ENCODE results near the gene MEGF9.

Gene MEGF9

DNA sequence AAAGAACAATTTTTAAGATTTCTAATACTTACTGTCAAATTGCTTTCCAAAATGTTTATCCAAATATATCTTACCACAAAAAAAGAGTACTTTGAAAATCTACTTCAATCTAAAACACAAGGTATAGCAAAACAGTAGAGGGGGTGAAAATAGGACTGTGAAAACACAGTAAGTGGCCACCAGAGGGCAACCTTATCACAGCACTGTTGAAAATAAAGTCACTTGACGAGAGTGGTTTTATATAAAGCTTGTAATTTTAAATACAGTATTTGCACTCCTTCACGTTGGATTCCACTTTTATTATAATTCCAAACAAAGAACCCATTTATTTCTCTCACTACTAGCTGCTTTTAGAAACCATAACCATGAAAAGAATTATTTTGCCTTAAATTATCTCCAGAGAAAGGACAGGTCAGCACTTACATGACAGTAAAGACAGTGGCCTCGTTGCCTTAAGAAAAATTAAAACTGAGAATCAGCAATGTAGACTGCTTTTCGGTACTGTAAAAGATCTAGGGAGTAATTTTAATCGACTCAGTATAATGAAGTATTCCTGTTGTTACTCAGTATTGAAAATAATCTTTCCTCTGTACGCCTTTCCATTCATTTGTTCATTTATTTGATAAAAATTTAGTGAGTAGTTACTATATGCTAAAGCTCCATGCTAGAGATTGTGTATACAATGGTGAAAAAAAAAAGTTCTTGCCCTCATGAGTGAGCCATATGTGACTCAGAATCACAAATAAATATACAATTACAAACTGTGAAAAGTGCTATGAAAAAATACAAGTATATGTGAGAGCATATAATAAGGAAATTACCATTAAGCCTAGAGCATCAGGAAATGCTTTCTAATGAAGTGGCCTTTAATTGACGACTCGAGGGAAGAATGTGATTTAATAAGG, 94.3 kb downstream of the MEGF9 start:
- peak; percentile 30 to 45 for DNase-seq

DNA sequence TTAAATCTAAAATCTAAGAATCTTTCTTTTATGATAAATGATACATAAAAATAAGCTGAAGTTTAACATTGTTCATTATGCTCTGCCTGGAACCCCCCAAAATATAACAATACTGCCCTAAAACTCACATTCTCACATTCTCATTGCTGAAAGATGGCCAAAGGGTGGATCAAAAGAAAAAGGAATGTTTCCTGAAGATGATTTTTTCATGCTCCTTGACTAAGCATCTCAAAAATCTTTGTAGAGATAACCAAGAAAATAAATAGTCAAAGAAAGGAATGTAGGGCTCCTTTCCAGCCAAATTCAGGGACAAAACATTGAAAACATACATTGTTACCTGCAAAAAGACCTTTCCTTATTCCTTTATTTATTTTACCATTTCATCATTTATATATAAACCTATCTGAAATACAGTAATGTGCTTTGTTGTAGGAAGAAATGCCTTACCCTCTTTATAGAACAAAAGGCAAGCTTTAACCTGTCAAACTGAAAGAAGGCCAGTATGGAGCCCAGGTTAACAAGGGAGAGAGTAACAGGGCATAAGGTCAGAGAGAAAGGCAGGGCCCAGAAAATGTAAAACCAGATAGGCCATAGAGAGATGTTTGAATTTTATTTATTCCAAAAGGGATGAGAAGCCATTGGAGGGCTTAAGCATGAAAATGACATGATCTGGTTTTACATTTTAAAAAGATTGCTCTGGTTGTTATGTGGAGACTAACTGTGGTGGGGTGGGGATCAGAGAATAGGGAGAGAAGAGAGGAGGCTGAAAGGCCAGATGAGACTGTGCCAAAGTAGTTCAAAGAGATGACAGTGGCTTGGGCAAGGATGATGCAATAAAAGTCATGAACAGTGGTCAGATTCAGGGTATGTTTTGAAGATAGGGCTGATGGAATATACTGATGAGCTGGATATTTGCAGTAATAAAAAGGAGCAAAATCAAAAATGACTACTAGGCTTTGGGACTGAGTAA, 97.0 kb downstream of the MEGF9 start:
- DNase-seq: no peak

- DNase-seq: no peak
Measured at GRCh38 chr9:120612218-120612617, 102.1 kb downstream of the MEGF9 start.

DNA sequence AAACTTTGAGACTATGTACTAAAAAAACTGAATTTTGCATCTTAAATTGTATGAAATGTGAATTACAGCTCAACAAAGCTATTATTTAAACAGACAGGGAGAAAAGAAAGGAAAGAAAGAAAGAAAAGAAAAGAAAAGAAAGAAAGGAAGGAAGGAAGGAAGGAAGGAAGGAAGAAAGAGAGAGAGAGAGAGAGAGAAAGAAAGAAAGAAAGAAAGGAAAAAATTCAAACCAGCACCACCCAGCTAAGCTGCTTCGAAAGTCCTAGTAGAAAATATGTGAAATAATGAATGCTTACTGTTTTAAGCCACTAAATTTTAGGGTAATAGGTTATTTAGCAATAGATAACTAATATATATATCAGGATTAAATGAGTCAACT, 102.6 kb downstream of the MEGF9 start:
- DNase-seq: no peak

- no peak for DNase-seq
Measured at GRCh38 chr9:120610975-120611689, 103.1 kb downstream of the MEGF9 start.

DNA sequence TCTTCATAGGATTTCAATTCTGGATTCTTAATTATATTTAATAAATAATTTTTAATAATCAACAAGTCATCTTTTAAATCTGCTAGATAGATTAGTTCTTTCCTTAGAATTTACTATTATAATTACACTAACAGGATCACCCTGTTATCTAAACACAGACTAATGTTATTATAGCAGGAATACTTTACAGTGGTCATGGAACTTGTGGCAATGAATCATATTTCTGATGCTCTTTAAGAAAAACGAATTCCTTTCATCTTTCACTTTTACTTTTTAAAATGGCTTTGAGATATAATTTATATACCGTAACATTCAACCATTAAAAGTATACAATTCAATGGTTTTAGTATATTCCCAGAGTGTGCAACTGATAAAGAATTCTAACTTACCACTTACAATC, 104.6 kb downstream of the MEGF9 start:
- DNase-seq: no peak

- no peak for DNase-seq
Measured at GRCh38 chr9:120608421-120608820, 105.8 kb downstream of the MEGF9 start.

- DNase-seq: no peak
Measured at GRCh38 chr9:120603591-120603990, 110.7 kb downstream of the MEGF9 start.

DNA sequence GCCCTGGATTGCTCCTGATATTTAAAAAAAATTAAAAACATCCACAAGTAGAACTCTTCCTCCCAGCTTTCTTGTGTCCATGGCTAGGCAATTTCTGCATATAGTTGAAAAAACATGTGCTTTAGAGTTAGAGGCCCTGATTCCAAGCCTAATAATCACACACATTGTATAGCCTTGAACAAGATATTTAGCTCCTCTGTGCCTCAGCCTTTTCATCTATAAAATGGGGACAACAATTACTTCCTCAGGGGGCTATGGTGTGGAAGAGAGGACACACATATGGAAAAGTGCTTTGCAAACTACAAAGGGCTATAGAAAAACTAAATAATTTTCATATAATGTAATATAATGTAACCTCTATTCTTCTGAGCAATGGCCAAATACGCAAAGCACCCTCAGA, 111.3 kb downstream of the MEGF9 start:
- DNase-seq: no peak

- no peak for DNase-seq
Measured at GRCh38 chr9:120593955-120594277, 120.4 kb downstream of the MEGF9 start.

DNA sequence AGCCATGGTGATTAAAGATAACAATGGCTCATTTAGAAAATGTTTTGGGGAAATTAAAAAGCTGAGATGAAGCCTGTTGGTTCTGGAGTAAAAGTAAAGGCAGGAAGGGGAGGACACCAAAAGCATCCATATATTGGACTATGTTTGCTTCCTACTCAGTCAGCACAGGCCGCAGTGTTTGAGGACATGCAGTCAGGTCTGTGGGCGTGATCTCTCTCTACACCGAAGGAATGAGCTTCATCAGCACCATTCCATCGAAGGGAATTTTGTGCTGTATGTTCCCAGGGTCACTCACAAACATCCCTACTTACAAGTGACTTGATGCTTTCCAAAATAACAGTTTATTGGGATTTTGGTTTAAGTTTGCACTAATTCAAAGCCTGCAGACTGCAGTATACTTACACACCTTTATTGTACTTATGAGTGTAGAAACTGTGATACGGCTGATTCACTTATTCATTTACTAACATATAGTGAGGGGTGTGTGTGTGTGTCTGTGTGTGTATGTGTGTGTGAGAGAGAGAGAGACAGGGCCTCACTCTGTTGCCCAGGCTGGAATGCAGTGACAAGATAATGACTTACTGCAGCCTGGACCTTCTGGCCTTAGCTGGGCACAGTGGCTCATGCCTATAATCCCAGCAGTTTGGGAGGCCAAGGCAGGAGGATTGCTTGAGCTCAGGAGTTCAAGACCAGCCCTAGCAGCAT, 120.9 kb downstream of the MEGF9 start:
- DNase-seq: no peak

DNA sequence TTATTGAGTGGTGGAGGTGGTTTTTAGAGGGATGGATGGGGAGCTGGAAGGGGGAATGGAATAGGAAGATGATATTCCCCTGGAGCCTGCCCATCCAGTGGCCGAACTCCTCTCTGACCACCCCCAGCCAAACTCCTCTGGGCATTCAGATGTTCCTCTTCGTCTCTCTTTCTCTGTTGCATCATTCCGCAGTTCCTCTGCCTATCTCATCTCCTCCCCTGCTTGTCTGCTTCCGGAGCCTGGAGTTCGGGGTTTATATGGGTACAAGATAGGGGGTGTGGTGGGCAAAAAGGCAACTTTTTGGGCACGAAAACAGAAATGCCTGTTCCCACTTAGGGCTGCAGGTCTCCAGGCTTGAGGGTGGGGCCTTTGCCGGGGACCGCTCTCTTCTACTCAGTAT, 122.1 kb downstream of the MEGF9 start:
- DNase-seq: no peak

- DNase-seq: no peak
Measured at GRCh38 chr9:120587328-120587727, 126.9 kb downstream of the MEGF9 start.

DNA sequence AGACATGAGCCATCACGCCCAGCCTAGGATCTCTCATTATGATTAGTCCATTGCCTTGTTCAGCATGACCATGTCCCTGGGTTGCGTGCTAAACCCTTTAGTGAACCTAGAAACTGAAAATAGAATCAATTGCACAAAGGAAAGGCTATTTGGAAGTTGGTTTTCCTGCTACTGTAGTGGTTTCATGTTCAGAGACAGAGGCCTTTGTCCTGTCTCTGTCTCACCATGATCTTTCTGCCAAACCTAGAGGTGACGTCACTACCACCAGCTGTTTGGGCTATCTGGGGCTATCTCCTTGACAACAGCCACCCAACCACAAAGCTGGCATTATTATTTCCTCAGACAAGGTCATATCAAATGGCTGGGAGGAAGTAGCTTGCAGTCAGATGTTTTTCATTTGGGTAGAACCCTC, 130.3 kb downstream of the MEGF9 start:
- DNase-seq: no peak

- DNase-seq: peak; percentile 89 to 91
Measured at GRCh38 chr9:120580051-120580896, 134.0 kb downstream of the MEGF9 start, which contains the start of gene CDK5RAP2. CDK5RAP2 (minus strand) TSS chr9:120580167; CDS start chr9:120579978, 189 bp downstream.

- DNase-seq: no peak
Measured at GRCh38 chr9:120579139-120580050, 134.9 kb downstream of the MEGF9 start.

DNA sequence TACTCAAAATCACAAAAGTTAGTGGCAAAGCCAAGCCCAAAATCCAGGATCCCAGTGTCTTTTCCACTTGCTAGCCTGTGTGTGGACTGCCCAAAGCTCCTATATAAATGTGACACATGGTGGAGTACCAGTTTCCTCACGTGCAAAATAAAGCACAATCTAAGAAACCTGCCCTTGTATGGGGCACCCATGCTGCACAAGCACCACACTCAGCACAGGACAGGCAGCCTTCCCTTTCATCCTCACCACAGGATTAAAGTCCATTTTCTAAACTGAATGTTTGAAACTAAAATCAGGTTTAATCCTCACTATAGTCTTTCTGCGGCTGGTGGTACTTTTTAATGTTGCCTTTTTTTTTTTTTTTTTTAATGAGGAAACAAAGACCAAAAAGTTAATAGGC, 139.8 kb downstream of the MEGF9 start:
- DNase-seq: no peak

- no peak for DNase-seq
Measured at GRCh38 chr9:120572472-120572871, 141.8 kb downstream of the MEGF9 start.

DNA sequence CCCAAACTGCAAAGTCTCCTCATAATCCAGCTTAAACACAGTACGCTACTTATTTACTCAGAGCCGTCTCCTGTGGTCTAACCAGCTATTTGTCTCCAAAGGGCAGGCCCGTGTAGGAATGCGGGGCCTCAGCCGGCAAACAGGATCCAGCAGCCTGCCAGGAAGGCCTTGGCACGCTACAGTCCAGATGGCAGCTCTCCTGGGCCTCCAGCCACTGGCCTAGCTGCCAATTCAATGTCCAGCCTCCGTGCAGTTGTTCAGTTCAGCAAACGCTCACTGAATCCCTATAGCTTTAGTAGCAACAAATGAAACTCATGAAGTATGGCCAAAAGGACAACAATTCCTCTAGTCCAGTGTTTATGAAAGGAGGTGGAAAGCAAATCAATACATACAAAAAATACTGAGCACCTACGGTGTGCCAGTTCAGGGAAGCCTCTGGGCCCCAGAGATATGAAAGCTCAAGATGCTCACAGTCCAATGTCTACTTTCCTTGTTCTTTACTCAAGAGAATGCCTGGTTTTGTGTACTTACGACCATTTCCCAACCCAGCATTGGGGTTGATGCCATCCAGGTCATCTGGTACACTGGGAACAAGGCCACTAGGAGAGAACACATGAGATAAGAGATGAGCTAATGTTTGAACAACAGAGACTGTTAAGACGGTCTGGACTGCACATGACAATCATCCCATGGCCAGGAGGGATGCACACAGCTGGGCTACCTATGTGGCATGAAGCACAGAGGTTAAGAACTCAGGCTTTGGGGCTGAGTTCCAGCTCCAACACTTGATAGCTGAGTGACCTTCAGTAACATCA, 142.6 kb downstream of the MEGF9 start:
- no peak for DNase-seq
